NCI-H1436 (cell line): ENCODE measurements around the gene ARF6.
"Not testable (repeated sequence)": the region's sequence is repeated elsewhere in the genome, so short reads cannot be mapped to it uniquely, and the experiment has no call there.

Experiments used
- DNase-seq: peaks from one replicate; lab custom pipeline; 2025; lab: John Stamatoyannopoulos, UW

Gene ARF6

GRCh38 chr14:49876563-49877127, 16.2 kb upstream of the ARF6 start:
- no peak for DNase-seq

- peak; percentile 51 for DNase-seq
These were observed 13.2 kb upstream of the ARF6 start for GRCh38 chr14:49879646-49880204.

GRCh38 chr14:49880267-49881064, 12.4 kb upstream of the ARF6 start:
- DNase-seq = no peak

- DNase-seq = no peak
These were observed 11.4 kb upstream of the ARF6 start for GRCh38 chr14:49881350-49882001.

- no peak for DNase-seq
These were observed 9.8 kb upstream of the ARF6 start for GRCh38 chr14:49882826-49883694.

- DNase-seq = no peak
These were observed 6.4 kb upstream of the ARF6 start for GRCh38 chr14:49886523-49886922.

- no peak for DNase-seq
These were observed 4.6 kb upstream of the ARF6 start for GRCh38 chr14:49888293-49888692.

GRCh38 chr14:49892301-49892635, 614 bp upstream of the ARF6 start:
- DNase-seq = no peak

- no peak for DNase-seq
These were observed 679 bp downstream of the ARF6 start for GRCh38 chr14:49893309-49894213.

GRCh38 chr14:49894214-49895107, 1.6 kb downstream of the ARF6 start:
- not testable (repeated sequence) for DNase-seq

GRCh38 chr14:49895480-49895879, 2.6 kb downstream of the ARF6 start:
- no peak for DNase-seq

GRCh38 chr14:49896272-49896671, 3.4 kb downstream of the ARF6 start:
- not testable (repeated sequence) for DNase-seq

GRCh38 chr14:49896966-49897365, 4.1 kb downstream of the ARF6 start:
- no peak for DNase-seq

- DNase-seq = no peak
These were observed 4.5 kb downstream of the ARF6 start for GRCh38 chr14:49897414-49897813.

- no peak for DNase-seq
These were observed 5.1 kb downstream of the ARF6 start for GRCh38 chr14:49897965-49898364.

GRCh38 chr14:49898485-49898884, 5.6 kb downstream of the ARF6 start:
- no peak for DNase-seq

- no peak for DNase-seq
These were observed 8.1 kb downstream of the ARF6 start for GRCh38 chr14:49900973-49901372.

GRCh38 chr14:49902679-49903246, 9.9 kb downstream of the ARF6 start:
- DNase-seq = not testable (repeated sequence)

GRCh38 chr14:49904270-49904669, 11.4 kb downstream of the ARF6 start:
- no peak for DNase-seq

GRCh38 chr14:49905989-49906388, 13.1 kb downstream of the ARF6 start:
- no peak for DNase-seq
